Kidney tubule cell (primary cell): ENCODE results near the gene TTC5.
"Not testable (repeated sequence)": the region's sequence is repeated elsewhere in the genome, so short reads cannot be mapped to it uniquely, and the experiment has no call there.

Experiments used
- DNase-seq: peaks from one replicate; pipeline ENCODE4 v3.0.0-alpha.2; 2018; ENCODE audit warnings: low spot score

Gene TTC5

GRCh38 chr14:20302042-20302755 is 3.6 kb downstream of the TTC5 start:
- DNase-seq: peak; percentile 41

GRCh38 chr14:20295067-20295466 is 10.7 kb downstream of the TTC5 start:
- peak; percentile 79 for DNase-seq

GRCh38 chr14:20294636-20295035 is 11.1 kb downstream of the TTC5 start:
- peak; percentile 49 for DNase-seq

GRCh38 chr14:20281998-20282397 is 23.8 kb downstream of the TTC5 start:
- not testable (repeated sequence) for DNase-seq

- DNase-seq: not testable (repeated sequence)
Measured at GRCh38 chr14:20280265-20280664, 25.5 kb downstream of the TTC5 start.

GRCh38 chr14:20278414-20278813 is 27.3 kb downstream of the TTC5 start:
- DNase-seq: peak; percentile 67

- DNase-seq: no peak
Measured at GRCh38 chr14:20277409-20277808, 28.3 kb downstream of the TTC5 start.

- no peak for DNase-seq
Measured at GRCh38 chr14:20274062-20274461, 31.7 kb downstream of the TTC5 start.

GRCh38 chr14:20264361-20264760 is 41.4 kb downstream of the TTC5 start:
- peak; percentile 17 for DNase-seq

- peak; percentile 87 for DNase-seq
Measured at GRCh38 chr14:20262642-20263128, 43.1 kb downstream of the TTC5 start.

- DNase-seq: peak; percentile 30
Measured at GRCh38 chr14:20247646-20248246, 58.0 kb downstream of the TTC5 start.
